NCI-H345 treated with DMSO at 0.1 percent for 48 hours (cell line): ENCODE results near the gene FDXR.

Experiments used
- DNase-seq: peaks from one replicate; lab custom pipeline; 2025; ENCODE audit not compliant: unreplicated experiment; lab: John Stamatoyannopoulos, UW

Gene FDXR

GRCh38 chr17:74900208-74900607 lies 27.4 kb upstream of the FDXR start:
- DNase-seq: no peak

DNA sequence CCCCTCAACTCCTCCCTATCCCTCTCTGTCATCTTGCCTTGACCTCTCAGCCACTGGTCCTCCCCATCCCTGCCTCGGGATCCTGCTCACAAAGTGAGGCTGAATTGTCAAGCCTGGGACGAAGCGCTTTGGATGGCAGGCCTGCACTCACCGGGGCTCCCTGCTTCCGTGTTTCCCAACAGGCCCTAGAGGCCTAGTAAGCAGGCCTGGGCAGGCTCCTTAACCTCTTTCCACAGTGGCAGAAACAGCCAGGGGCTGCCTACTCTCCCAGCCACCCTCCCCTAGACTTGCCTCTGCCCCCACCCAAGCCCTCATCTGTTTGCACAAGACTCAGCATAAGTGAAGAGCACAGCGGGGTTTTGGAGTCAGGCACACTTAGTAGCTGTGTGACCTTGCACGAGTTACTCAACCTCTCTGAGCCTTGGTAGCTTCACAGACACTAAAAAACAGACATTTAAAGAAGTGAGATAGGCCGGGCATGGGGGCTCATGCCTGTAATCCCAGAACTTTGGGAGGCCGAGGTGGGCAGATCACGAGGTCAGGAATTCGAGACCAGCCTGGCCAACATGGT lies 25.7 kb upstream of the FDXR start:
- DNase-seq: no peak

DNA sequence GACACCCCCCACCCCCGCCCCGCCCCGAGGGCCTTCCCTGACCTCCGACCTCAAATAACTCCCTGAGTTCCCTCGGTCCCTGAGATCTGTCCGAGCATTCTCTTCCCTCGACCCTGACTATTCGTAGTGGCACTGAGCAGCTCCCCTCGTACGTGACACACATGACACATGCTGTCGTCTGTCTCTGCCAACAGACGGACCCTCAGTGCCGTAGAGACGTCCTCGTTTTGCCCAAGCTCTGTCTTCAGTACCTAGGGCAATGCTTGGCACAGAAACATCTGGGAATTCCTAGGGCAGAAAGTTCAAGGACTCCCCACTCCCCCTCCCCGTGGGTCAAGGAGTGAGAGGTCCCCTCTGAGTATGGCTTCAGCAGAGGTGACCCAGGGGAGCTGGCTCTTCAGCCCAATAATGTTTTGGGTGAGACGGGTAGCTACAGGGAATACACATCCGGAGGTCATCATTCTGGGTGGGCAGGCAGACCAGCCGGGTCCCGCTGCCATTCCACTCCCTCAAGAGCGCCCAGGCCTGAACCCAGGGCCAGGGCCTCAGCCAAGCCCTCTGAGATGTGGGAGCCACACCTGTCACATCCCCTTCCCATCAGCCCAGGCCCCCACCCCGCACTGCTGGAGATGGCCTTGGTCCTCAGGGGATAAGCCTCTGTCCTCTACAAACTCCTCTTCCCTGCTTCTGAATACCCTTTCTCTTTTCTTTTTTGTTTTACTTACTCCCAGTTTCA lies 21.3 kb upstream of the FDXR start:
- no peak for DNase-seq

GRCh38 chr17:74892974-74893911 lies 20.4 kb upstream of the FDXR start, which contains the start of gene FADS6:
Gene FADS6, minus strand, starts transcription at chr17:74893633. Its CDS starts 38 bp downstream, at chr17:74893595.
- no peak for DNase-seq

DNA sequence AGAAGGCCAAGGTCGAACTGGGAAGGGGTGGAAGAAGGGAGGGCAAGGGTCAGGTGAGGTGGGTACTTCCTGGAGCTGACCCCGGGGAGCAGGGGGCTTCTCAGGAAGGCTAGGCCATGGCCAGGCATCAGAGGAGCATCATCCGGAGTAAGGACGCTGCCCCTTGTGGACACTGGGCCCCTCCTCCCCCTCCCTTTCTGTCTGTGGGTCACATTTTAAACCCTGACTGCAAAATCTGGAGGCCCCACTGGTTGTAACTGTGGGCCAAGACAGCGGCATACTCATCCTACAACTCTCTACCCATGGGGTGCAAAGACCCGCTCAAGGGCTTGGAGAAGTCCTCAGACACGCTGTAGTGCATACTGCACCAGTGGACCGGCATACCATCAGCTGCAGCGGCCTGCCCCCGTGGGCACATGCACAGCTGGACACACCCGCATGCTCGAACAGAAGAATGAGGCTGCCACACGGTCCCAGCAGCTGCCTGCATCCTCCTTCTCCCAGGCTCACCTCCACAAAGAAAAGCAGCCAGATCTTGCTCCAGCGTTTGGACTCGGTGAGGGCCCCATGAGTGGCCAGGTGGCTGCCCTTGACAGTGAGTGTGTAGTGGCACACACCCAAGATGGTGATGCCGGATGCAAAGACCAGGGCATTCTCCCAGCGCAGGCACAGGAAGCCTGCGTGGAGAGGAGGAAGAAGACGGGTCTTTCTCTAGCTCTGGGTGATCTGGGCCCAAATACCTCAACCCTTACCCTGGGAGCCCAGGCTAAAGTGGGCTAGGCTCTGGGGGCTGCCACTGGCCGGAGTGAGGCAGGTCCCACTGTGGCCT lies 19.4 kb upstream of the FDXR start:
- no peak for DNase-seq

- no peak for DNase-seq
Observed at GRCh38 chr17:74890554-74890953, 17.8 kb upstream of the FDXR start.

DNA sequence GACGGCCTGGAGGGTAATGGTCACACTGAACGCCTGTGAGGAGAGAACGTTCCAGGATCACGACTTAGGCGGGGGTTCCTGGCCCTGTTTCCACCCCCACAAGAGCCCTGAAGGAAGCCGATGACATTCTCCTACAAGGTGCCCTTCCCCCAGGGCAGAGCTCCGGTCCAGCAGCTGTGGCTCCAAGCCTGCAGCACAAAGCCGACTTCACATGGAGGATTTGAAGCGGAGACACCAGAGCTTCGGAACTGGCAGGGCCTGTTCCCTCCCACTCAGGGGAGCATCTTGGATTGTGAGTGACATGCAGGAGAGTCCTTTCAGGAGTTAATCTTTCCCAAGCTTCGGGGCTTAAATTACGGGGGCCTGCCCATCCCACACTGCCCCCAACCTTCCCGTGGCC lies 15.7 kb upstream of the FDXR start:
- no peak for DNase-seq

GRCh38 chr17:74883241-74883745 lies 10.5 kb upstream of the FDXR start:
- DNase-seq: no peak

DNA sequence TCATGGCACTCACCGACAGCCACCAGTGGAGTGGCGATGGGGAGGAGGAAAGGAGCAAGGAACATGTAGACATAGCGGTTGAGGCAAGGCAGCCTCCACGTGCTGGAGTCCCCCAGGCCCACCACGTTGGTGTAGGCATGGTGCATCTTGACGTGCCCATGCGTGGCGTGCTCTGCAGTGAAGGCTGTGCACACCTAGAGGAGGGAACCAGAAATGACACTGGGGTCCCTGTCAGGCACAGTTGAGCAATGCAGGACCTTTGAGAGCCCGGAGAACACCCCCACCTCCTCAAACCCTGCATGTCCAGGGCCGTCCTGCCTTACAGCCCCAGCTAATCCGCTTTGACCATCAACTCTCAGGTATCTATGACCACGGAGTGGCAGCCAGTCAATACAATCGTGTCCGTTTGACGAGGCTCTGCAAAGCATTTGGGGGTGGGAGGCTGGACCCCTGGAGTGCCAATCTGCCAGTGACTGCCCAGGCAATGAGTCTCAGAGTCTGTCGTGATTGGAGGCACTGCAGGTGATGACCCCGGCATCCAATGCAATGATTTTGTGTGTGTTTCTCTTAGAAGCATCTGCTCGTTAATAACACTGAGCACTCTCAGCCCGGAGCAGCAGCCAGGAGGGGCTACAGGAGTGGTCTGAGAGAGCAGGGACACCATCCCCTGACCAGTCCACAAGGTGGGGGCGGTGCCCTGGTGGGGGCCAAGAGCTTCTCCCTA lies 9.9 kb upstream of the FDXR start:
- no peak for DNase-seq

GRCh38 chr17:74881073-74881472 lies 8.3 kb upstream of the FDXR start:
- DNase-seq: no peak

GRCh38 chr17:74879308-74879707 lies 6.5 kb upstream of the FDXR start:
- DNase-seq: no peak

DNA sequence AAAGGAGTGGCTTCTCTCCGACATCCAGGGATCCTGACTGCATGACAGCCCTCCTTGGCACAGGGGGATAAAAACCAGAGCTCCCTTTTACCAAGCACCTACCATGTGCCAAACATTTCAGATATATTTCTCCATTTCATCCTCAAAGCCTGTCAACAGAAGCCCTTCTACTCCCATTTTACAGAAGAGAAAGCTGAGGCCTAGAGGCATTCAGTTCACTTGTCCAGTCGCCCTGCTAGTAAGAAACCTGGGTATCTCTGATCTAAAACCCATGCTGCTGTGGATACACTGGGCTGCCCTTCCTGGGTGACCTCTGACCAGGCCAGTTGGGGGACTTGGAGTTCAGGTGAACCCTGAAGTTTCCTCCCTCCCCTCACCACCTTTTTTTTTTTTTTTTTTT lies 5.9 kb upstream of the FDXR start:
- no peak for DNase-seq

- no peak for DNase-seq
Observed at GRCh38 chr17:74877592-74878548, 5.1 kb upstream of the FDXR start.

DNA sequence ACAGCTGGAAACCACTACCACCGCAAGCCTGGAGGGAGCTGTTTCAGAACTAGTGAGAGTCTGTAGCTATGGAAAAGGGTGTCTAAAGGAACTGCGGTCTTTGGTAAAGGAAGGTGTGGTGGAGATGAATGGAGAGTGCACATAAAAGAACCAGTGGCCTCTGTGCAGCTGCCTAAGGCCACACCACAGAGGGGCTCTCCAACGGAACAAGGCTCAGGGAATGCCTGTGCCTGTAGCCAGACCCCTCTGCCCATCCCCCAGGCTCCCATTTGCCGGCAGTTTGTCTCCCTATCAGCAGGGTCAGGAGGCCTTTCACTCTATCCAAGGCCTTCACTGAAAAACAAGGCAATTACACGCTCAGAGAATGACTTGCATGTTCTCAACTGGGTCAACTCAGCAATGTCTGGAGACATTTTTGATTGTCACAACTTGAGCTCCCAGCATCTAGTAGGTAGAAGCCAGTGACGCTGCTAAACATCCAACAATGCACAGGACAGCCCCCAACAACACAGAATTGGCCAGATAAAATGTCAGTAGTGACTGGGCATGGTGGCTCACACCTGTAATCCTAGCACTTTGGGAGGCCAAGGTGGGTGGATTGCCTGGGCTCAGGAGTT lies 3.3 kb upstream of the FDXR start:
- no peak for DNase-seq

DNA sequence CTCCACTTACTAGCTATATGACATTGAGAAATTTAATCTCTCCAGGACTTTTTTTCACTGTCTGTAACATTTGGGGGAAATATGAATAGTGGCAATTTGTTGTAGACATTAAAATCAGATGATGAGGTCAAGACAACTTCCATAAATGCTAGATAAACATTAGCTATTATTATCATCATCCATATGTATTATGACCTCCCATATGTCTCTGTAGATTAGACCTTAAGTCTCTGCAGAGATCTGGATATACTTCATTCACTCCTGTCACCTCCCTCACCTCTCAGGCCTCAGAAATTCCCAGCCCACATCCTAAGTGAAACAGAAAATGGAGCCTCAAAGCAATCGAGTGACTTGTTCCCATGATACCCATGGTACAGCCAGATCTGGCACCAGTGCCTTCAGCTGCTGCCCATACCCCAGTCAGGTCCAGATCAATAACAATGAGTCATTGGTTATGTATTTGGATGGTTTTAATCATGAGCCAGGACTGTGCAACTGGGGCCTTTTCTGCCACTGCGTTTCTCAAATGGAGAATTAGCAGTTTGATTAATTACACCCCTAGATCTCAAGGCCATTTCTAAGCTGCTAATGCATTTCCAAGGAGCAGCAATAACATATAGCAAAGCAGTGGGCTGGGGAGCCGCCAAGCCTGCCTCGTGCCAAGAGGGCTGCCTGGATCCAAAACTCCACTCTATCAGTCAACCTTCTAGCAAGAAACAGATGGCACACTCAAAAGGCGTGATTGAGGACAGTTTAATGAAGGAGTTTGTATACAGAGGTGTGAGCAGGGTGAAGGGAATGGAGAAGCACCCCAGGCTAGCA lies 2.6 kb upstream of the FDXR start:
- DNase-seq: no peak

DNA sequence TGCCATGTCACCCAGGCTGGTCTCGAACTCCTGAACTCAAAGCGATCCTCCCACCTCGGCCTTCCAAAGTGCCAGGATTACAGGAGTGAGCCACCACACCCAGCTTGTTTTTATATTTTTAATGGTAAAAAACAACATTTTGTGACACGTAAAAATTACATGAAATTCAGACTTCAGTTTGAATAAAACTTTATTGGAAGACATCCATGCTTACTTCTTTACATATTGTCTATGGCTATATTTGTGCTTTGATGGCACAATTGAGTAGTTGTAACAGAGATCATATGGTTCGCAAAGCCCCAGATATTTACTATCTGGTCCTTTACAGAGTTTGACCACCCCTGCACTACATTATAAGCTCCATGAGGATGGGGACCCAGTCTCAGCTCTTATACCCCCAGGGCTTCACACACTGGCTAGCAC lies 1.8 kb upstream of the FDXR start:
- no peak for DNase-seq

- DNase-seq: no peak
Observed at GRCh38 chr17:74873874-74874614, 1.2 kb upstream of the FDXR start.
